ENCODE results near the gene DLX6.
A peak's percentile ranks its signal among the peaks of the same experiment; 100 is the strongest.

DLX6 gene

DNA sequence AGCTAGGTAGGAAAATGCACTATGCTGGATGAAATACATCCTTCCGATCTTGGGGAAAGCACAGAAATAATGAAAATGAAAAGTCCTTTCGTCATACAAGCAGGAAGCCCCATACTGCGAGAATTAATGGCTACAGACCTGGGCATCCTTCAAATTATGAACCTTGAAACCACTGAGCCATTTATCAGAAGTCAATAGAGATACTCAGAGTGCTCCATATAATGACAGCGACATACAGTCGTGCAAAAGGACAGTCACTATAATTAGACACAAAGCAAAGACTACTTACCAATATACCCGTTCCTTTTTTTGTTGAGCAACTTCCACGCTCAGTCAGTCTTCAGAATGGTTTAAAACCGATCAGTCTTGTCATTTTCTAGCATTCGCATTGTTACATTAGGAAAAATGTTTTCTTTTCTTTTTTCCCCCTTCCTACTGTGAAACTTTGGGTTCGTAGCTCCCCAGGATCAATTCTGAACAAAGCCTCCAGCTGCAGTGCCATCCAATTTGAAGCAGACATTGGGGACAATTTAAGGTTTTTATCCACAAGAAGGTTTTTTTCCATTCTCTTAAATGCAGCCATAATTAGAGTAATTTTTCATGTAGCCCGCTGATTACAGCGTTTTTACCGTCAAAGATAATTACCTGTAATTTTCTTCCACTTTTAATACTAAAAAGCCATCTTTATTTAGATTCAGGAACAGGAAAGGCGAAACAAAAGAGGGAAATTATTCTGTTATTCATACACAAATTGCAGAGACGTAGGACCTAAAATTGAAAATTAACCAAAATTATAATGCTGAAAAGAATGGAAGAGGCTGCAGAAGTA is 6.4 kb downstream of the DLX6 start:
- DNase-seq: no peak

- DNase-seq: no peak
Observed at GRCh38 chr7:97012365-97013133, 7.2 kb downstream of the DLX6 start.

DNA sequence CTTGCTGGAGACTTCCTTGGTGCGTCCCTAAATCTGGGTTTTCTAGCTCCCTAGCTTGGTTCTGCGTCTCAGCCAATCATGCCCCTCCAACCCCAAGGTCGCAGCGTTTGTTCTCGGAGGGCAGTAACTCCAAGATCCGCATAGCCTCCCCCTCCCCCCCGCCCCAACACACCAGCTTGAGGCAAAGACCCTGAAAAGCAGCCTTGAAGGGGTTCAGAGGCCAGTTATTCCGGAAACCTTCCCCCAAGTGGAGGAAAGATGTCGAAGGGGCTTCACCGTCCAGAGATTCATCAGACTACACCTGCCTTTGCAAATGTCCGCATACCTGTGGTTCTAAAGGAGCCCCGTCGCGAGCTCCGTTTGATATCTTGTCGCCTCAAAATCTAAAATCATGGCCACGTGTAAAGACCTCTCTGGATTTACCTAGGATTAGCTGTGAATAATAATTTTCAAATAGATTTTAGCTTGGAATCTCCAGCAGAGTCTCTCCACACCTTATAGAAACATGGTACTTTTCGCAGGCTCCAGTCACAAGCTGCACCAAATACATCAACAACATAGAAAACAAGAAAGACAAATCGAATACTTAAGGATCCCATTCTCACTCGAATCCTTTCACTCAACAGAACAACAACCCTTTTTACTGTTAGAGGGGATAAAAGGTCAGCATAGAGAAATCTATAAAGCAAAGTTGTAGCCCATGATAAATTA is 7.9 kb downstream of the DLX6 start:
- DNase-seq: no peak

GRCh38 chr7:97013845-97014134 is 8.4 kb downstream of the DLX6 start:
- DNase-seq: no peak

DNA sequence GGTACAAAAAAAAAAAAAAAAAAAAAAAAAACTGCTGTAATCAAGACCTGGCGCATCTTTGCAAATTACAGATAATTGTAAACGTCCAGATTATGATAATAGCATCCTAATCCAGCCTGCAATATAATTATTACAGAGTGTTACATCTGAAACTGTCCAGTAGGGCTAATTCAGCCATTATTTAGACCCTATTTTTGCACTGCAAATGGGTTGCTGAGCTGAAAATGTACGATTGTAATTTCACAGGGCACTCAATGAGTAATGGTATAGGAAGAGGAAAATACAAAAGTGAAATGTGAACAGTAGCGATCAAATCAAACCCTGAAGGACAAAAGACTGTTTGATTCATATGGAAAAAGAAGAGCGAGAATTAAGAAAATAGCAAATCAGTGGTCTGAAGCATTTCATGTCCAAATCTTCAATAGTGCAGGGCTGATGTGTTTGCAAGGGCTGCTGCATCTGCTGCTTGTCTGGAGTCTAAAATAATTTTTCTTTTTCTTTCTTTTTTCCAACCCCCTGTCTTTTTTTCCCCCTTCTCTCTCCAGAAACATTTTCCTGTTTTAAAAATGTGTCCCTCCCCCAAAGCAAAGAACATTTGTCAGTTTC is 8.9 kb downstream of the DLX6 start:
- DNase-seq: no peak

DNA sequence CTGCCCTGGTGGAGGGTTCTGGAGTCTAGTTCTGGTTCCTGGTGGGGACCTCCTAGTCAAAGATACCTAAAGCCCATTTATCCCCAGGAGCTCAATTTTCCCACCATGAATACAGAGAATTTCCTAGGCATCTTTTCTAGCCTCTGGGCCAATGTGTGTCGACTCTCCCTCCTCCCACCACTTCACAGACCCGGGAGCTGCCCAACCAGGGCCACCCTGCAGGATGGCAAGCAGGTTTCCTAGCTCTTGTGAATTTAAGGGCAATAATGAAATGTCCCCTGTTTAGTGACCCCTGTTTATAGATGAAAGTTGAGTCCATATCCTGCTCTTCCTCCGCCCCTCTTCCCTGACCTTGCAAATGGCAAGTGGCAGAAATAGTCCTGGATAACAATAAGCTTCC is 9.9 kb downstream of the DLX6 start:
- DNase-seq: peak; percentile 58

GRCh38 chr7:97015756-97016380 is 10.5 kb downstream of the DLX6 start:
- DNase-seq: no peak

DNA sequence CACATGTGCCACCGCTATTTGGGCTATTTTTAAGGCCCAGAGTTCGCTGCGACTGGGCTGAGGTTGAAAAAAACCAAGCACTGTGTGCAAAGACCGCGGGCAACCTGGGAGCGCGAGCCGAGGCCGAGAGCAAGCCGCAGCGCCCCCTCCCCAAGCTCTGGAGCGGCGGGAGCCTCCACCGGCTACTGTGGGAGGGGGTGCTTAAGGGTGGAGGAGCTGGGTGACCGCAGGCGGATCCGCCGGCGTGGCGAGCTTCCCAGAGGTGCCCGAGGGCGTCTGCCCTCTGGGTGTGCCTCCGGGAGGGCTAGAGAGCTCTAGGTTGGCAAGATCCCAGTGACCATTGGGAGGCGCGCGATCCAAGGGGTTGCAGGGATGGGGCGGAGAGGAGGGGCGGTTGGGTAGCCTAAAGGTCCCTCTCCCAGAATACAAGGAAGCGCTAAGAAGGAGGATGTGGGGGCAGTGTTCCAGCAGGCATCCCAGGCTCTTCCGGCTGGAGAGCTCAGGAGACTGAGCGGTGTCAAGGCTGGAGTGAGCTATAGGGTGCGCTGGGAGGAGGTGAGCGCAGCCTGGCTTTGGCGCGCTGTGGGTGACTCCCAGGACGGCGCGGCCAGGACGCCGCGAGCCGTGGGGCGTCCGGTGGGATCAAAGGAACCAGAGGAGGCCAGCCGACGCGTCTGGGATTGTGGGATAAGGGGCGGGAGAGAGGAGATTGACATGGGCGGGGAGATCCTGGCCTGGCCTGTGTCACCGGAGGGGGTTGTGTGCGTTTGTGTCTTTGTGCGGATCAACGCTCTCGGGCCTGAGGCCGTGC is 11.2 kb downstream of the DLX6 start:
- peak; percentile 95 for DNase-seq

DNA sequence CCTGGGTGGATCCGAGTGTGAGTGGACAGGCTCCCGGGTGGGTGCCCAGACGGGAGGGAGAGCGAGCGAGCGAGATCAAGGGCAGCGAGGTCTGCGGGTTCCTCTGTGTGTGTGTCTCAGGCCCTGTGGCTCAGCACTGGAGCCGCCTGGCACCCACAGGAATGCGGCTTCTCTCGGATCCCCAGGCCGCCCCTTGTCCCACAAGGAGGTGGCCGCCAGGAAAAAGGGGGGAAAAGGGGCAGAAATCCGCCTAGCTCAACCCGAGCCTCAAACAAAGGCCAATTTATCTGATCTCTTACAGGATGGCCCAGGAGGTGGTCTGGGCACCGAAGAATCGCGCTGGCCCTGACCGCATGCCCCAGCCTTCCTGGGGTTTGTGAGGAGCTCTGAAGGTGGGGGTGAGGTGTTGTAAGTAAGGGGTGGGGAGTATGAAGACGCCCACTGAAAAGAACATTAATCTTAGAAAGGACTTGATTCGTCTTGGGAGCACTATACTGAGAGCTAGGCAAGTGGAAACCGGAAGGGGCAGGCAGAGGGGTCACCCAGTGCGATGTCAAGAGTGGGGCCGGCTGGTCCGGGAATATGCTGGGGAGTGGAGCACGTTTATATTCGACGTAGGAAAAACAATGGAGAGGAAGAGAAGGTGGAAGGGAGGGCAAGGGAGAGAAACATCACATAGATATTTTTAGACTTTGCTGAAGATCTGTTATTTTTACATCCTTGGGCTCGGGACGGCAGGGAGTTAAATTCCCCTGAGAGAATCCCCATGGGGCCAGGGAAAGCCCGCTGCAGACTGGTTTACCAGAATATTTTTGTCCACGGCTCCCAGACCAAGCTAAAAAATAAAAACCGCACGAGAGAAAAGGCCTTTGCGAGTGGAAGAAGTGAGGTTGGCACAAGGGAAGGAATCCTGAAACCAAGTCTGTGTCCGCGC is 12.1 kb downstream of the DLX6 start:
- no peak for DNase-seq

DNA sequence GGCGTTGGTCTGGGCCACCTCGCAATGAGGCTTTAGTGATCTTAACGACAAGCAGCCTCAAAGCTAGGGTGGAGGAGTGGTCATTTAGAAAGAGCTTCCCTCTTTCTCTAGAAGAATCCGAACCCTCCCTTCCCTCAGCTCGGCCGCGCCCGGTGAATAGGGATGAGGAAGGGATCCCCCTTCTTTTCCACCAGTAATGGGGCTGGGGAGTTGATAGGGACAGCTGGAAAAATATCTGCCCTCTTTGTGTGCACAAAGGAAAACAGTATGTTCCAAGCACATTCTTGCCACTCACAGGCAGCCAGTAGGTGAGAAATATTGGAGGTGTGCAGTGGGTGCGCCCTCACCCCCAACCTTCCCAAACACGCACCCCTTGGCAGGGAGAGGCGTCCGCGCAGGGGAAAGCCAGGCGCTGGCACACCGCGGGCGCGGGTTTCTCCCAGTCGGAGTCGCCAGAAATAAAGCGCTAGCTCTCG is 12.8 kb downstream of the DLX6 start:
- DNase-seq: no peak

GRCh38 chr7:97018791-97019531 is 13.6 kb downstream of the DLX6 start:
- peak; percentile 58 for DNase-seq

DNA sequence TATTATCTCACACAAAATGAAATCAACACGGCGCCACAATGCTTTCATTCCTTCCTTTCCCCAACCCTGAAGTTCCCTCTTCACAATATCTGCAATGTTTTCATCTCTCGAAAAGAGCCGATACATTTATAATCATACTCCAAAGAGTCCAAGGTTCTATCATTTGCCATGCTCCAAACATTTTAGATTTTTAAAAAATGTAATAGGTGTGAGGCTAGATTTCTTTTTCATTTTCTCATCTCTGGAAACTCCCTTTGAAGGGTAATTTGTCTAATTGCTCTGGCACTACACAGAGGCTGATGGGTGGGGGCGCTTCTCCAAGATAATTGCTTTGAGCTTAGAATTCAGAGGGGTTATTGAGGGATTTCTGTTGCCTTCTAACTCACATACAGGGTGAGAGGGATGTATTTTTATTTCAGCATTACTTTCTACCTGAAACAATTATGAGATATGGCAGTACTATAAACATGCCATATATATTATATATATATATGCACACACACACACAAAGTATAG is 14.4 kb downstream of the DLX6 start:
- no peak for DNase-seq

DNA sequence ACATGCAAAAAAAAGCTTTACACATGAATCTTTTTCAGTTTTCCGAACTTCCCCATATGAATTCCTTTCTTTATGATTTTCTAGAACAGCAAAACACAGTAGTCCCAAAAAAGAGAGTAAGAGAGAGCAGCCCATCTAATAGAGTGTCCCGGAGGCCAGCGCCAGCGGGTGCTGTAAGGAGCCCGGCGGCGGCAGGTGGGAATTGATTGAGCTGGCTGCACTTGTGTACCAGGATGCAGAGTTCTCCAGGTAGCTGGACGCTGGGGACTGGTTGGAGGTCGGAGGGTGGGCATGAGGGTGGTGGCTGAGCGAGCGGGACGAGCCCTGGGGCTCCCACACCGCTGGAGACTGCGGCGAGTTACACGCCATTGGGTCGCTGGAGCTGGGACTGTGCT is 15.2 kb downstream of the DLX6 start:
- peak; percentile 54 for DNase-seq

DNA sequence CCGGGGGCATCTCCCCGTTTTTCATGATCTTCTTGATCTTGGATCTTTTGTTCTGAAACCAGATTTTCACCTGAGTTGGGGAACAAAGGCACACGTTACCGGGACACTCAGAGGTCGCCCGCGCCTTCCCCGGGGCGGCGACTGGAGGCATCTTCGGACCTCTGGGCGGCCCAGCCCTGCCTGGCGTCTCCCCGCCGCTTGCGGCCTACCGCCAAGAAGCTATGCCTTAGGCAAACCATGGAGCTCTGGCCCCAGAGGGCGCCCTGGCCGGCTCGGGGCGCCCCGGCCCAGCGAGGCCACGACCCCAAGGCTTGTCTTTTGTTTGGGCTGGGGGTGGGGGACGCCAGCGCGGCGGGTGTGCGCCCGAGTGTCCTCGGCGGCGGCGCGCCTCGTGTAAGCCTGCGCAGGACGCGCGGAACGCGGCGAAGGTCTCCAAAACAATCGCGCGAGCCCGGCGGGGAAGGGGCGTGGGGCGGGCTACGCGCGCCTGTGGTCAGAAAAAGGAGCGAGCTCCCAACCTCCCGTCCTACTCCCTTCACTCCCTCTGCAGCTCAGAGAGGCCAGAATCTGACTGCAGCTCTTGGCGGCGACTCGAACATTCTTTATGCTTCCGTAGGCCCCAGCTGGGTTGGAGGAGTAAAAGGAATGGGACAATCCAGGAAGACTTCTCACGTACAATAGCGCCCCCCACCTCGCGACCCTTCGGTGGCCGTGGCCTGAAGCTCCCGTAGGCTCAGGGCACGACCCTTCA is 15.8 kb downstream of the DLX6 start:
- peak; percentile 61 for DNase-seq

- peak; percentile 91 for DNase-seq
Observed at GRCh38 chr7:97021747-97022490, 16.6 kb downstream of the DLX6 start.

- DNase-seq: peak; percentile 55
Observed at GRCh38 chr7:97022491-97023306, 17.3 kb downstream of the DLX6 start.
